ENCODE data around the gene SEMA3F. TPM values are rescaled to one million over a fixed set of nuclear protein-coding genes. Genes with fewer than 3 reads are reported as not detected.
A peak's percentile ranks its signal among the peaks of the same experiment; 100 is the strongest.

The SEMA3F gene
- total and polyA plus RNA-seq, 2 donors (not counting 1 experiment from before 2014, with no cell fraction given) = 5.1 to 9.7 TPM

DNA sequence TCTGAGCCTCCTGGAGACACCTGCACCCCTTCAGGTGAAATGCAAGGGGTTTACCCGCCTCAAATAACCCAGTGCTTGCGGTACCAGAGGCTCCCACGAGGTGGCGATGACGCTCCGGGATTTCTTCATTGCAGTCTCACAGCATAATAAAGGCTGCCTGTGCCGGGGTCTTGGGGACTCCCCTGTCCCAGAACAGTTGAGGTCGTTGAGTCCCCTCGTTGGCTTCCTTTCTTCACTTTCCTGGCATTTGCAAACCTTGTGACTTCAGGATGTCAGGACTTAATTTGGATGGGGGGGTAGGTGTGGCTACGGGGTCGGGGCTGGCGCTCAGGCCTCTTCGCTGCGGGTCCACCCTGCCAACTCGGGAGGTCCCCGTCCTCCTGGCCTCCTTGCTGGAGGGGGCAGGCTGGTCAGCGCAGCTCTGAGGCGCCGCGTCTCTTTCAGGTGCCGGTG, 37.6 kb downstream of the SEMA3F start:
- TF ChIP-seq, protein P1, sequence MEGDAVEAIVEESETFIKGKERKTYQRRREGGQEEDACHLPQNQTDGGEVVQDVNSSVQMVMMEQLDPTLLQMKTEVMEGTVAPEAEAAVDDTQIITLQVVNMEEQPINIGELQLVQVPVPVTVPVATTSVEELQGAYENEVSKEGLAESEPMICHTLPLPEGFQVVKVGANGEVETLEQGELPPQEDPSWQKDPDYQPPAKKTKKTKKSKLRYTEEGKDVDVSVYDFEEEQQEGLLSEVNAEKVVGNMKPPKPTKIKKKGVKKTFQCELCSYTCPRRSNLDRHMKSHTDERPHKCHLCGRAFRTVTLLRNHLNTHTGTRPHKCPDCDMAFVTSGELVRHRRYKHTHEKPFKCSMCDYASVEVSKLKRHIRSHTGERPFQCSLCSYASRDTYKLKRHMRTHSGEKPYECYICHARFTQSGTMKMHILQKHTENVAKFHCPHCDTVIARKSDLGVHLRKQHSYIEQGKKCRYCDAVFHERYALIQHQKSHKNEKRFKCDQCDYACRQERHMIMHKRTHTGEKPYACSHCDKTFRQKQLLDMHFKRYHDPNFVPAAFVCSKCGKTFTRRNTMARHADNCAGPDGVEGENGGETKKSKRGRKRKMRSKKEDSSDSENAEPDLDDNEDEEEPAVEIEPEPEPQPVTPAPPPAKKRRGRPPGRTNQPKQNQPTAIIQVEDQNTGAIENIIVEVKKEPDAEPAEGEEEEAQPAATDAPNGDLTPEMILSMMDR (conservative IDR thresholded peaks at IDR 0.05 in 1 of 2, IDR thresholded peaks at IDR 0.05 in 1 of 2; ENCODE audit: low read depth in 1 of 2, low read length in 2 of 2) = peak; percentile 93 to 97
- TF ChIP-seq EZH2 (IDR thresholded peaks at IDR 0.05; ENCODE audit: low read length, missing control alignments) = peak; percentile 45
- Histone ChIP-seq H3K79me2 (ENCODE audit: control insufficient read depth, insufficient read depth, low read length) (no peaks in the 10 kb centered on the region), H3K36me3 (ENCODE audit: control insufficient read depth, insufficient read depth, low read length) (no peaks in the 10 kb centered on the region), H3K27ac (ENCODE audit: insufficient read depth, low read length) (no peak overlapping the region), H3K4me3 (replicated peaks in 1 of 4; ENCODE audit: control extremely low read depth in 1 of 4, insufficient read depth in 1 of 4, low read depth in 3 of 4, low read length in 4 of 4) (no peak overlapping the region), H2AFZ (ENCODE audit: low read length) (no peak overlapping the region), H3K9ac (ENCODE audit: insufficient read depth, low read length) (no peak overlapping the region), H4K20me1 (ENCODE audit: control insufficient read depth, extremely low read depth, insufficient read depth, low read length) (no peaks in the 10 kb centered on the region), H3K4me1 (ENCODE audit: control insufficient read depth, extremely low read depth, insufficient read depth, low read length) (no peaks in the 10 kb centered on the region), H3K4me2 (ENCODE audit: extremely low read depth, insufficient read depth, low read length) (no peak overlapping the region), H3K9me3 (ENCODE audit: control insufficient read depth, insufficient read depth, low read depth, low read length) (no peaks in the 10 kb centered on the region), H3K27me3 (ENCODE audit: control insufficient read depth, insufficient read depth, low read length) (peaks cover 16% of the 10 kb centered on the region)
- peak; percentile 26 to 55 for DNase-seq (ENCODE audit: low read depth in 2 of 2)

DNA sequence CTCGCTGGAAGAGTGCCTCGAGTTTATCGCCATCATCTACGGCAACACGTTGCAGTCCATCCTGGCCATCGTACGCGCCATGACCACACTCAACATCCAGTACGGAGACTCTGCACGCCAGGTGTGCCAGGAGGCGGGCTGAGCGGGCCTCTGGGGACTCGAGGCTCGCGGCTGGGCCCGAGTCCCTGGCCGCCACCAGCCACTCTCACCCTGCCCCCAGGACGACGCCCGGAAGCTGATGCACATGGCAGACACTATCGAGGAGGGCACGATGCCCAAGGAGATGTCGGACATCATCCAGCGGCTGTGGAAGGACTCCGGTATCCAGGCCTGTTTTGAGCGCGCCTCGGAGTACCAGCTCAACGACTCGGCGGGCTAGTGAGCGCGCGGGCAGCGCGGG, 38.2 kb downstream of the SEMA3F start:
- Histone ChIP-seq H3K9ac (ENCODE audit: insufficient read depth, low read length) (no peak overlapping the region), H3K4me2 (ENCODE audit: extremely low read depth, insufficient read depth, low read length) (no peak overlapping the region), H3K27me3 (ENCODE audit: control insufficient read depth, insufficient read depth, low read length) (peaks cover 16% of the 10 kb centered on the region), H3K79me2 (ENCODE audit: control insufficient read depth, insufficient read depth, low read length) (no peaks in the 10 kb centered on the region), H3K27ac (ENCODE audit: insufficient read depth, low read length) (no peak overlapping the region), H3K4me1 (ENCODE audit: control insufficient read depth, extremely low read depth, insufficient read depth, low read length) (no peaks in the 10 kb centered on the region), H2AFZ (ENCODE audit: low read length) (no peak overlapping the region), H3K9me3 (ENCODE audit: control insufficient read depth, insufficient read depth, low read depth, low read length) (no peaks in the 10 kb centered on the region), H4K20me1 (ENCODE audit: control insufficient read depth, extremely low read depth, insufficient read depth, low read length) (no peaks in the 10 kb centered on the region), H3K4me3 (replicated peaks in 1 of 4; ENCODE audit: control extremely low read depth in 1 of 4, insufficient read depth in 1 of 4, low read depth in 3 of 4, low read length in 4 of 4) (no peak overlapping the region), H3K36me3 (ENCODE audit: control insufficient read depth, insufficient read depth, low read length) (no peaks in the 10 kb centered on the region)
- TF ChIP-seq EZH2 (IDR thresholded peaks at IDR 0.05; ENCODE audit: low read length, missing control alignments) = no peak
- TF ChIP-seq, protein P1 (conservative IDR thresholded peaks at IDR 0.05 in 1 of 2, IDR thresholded peaks at IDR 0.05 in 1 of 2; ENCODE audit: low read depth in 1 of 2, low read length in 2 of 2) = no peak
- DNase-seq (ENCODE audit: low read depth in 2 of 2) = no peak

DNA sequence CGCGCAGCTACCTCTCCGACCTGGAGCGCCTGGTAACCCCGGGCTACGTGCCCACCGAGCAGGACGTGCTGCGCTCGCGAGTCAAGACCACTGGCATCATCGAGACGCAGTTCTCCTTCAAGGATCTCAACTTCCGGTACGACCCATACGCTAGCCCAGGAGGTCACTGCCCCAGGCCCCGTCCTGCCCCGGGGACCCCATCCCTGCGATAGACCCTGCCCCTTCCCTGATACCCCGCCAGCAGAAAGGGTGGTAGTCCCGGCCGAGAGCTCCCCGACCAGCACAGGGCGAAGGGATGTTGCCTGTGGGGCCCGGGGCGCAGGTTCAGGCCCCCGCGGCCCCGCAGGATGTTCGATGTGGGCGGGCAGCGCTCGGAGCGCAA, 38.6 kb downstream of the SEMA3F start:
- Histone ChIP-seq H2AFZ (ENCODE audit: low read length) (no peak overlapping the region), H3K27ac (ENCODE audit: insufficient read depth, low read length) (no peak overlapping the region), H3K4me3 (replicated peaks in 1 of 4; ENCODE audit: control extremely low read depth in 1 of 4, insufficient read depth in 1 of 4, low read depth in 3 of 4, low read length in 4 of 4) (no peak overlapping the region), H3K9ac (ENCODE audit: insufficient read depth, low read length) (no peak overlapping the region), H3K27me3 (ENCODE audit: control insufficient read depth, insufficient read depth, low read length) (peaks cover 16% of the 10 kb centered on the region), H3K4me1 (ENCODE audit: control insufficient read depth, extremely low read depth, insufficient read depth, low read length) (no peaks in the 10 kb centered on the region), H3K79me2 (ENCODE audit: control insufficient read depth, insufficient read depth, low read length) (no peaks in the 10 kb centered on the region), H3K9me3 (ENCODE audit: control insufficient read depth, insufficient read depth, low read depth, low read length) (no peaks in the 10 kb centered on the region), H4K20me1 (ENCODE audit: control insufficient read depth, extremely low read depth, insufficient read depth, low read length) (no peaks in the 10 kb centered on the region), H3K4me2 (ENCODE audit: extremely low read depth, insufficient read depth, low read length) (no peak overlapping the region), H3K36me3 (ENCODE audit: control insufficient read depth, insufficient read depth, low read length) (no peaks in the 10 kb centered on the region)
- TF ChIP-seq EZH2 (IDR thresholded peaks at IDR 0.05; ENCODE audit: low read length, missing control alignments) = no peak
- TF ChIP-seq, protein P1 (conservative IDR thresholded peaks at IDR 0.05 in 1 of 2, IDR thresholded peaks at IDR 0.05 in 1 of 2; ENCODE audit: low read depth in 1 of 2, low read length in 2 of 2) = no peak
- no peak for DNase-seq (ENCODE audit: low read depth in 2 of 2)

Measured in fibroblast of lung (primary cell).